IMR-90 (cell line): ENCODE measurements around the gene ADAMTS14. TPM values are rescaled to one million over a fixed set of nuclear protein-coding genes. Genes with fewer than 3 reads are reported as not detected.
A peak's percentile ranks its signal among the peaks of the same experiment; 100 is the strongest.

Experiments
- ATAC-seq: fragments of 200-7000 bp; cut with Tn5 transposase; 2 replicates; pipeline ENCODE4 v1.9.1; 2020; ENCODE audit warnings: low read depth, mild to moderate bottlenecking, moderate library complexity
- BruUV-seq: library from RNA; stranded (reverse); fragments of 400-500 nt; replicated peaks from 2 replicates; lab custom pipeline; 2021; lab: Mats Ljungman, UMichigan
- CTCF ChIA-PET: fragments of 300-600 bp; formaldehyde crosslinking; extraction: SDS; loops from one replicate; lab custom pipeline; 2021; ENCODE audit warnings: antibody characterized with exemption; lab: Yijun Ruan, JAX
- POLR2A ChIA-PET: fragments of 300-600 bp; sonication (Branson Sonifier 250); formaldehyde crosslinking; loops from one replicate; lab custom pipeline; 2022; ENCODE audit warnings: antibody characterized with exemption; ENCODE audit not compliant: unreplicated experiment; lab: Charles Lee
- DNase-seq: peaks from one replicate; pipeline ENCODE4 v3.0.0; 2013
- H2AFZ ChIP-seq: replicated peaks from 2 replicates; pipeline ENCODE3; 2013; ENCODE audit warnings: low read length, mild to moderate bottlenecking; ENCODE audit not compliant: poor library complexity
- H2AK5ac ChIP-seq: 2 replicates; pipeline ENCODE4 v1.6.1; 2013; ENCODE audit warnings: low read depth, low read length, inconsistent platforms
- H2AK9ac ChIP-seq: replicated peaks from 2 replicates; pipeline ENCODE3; 2013; ENCODE audit warnings: mild to moderate bottlenecking, low read depth, low read length, moderate library complexity; ENCODE audit not compliant: poor library complexity
- H2BK120ac ChIP-seq: 2 replicates; pipeline ENCODE4 v1.6.1; 2013; ENCODE audit warnings: low read depth, low read length, inconsistent platforms
- H2BK15ac ChIP-seq: 3 replicates; pipeline ENCODE4 v1.6.1; 2013; ENCODE audit warnings: low read depth, low read length, inconsistent platforms
- H2BK20ac ChIP-seq: 2 replicates; pipeline ENCODE4 v1.6.1; 2013; ENCODE audit warnings: low read depth, mild to moderate bottlenecking, inconsistent platforms, low read length, moderate library complexity
- H2BK5ac ChIP-seq: 2 replicates; pipeline ENCODE4 v1.6.1; 2013; ENCODE audit warnings: mild to moderate bottlenecking, low read depth, low read length, inconsistent platforms; ENCODE audit not compliant: poor library complexity, severe bottlenecking
- H3K14ac ChIP-seq: replicated peaks from 2 replicates; pipeline ENCODE4 v1.6.1; 2013; ENCODE audit warnings: low read depth, low read length, inconsistent platforms
- H3K18ac ChIP-seq: 2 replicates; pipeline ENCODE4 v1.6.1; 2013; ENCODE audit warnings: low read depth, low read length, control low read depth
- H3K23ac ChIP-seq: 2 replicates; pipeline ENCODE4 v1.6.1; 2013; ENCODE audit warnings: low read depth, low read length, inconsistent platforms
- H3K27ac ChIP-seq: 2 replicates; pipeline ENCODE4 v1.5.1; 2013; ENCODE audit warnings: mild to moderate bottlenecking, control low read depth, low read length; ENCODE audit not compliant: insufficient read depth
- H3K27me3 ChIP-seq: 2 replicates; pipeline ENCODE4 v1.6.1; 2013; ENCODE audit warnings: low read length; ENCODE audit not compliant: control insufficient read depth, insufficient read depth
- H3K36me3 ChIP-seq: 2 replicates; pipeline ENCODE4 v1.6.1; 2013; ENCODE audit warnings: low read length, mixed read lengths; ENCODE audit not compliant: control insufficient read depth, insufficient read depth
- H3K4ac ChIP-seq: 2 replicates; pipeline ENCODE4 v1.6.1; 2013; ENCODE audit warnings: low read depth, low read length, inconsistent platforms
- H3K4me1 ChIP-seq: 2 replicates; pipeline ENCODE4 v1.6.1; 2013; ENCODE audit warnings: low read length, mixed read lengths; ENCODE audit not compliant: control insufficient read depth, insufficient read depth
- H3K4me2 ChIP-seq: 2 replicates; pipeline ENCODE4 v1.6.1; 2013; ENCODE audit warnings: low read depth, mild to moderate bottlenecking, control low read depth, low read length, moderate library complexity
- H3K4me3 ChIP-seq: 2 replicates; pipeline ENCODE4 v1.5.1; 2013; ENCODE audit warnings: low read depth, mild to moderate bottlenecking, control low read depth, low read length, moderate library complexity; ENCODE audit not compliant: insufficient read depth
- H3K56ac ChIP-seq: 2 replicates; pipeline ENCODE4 v1.6.1; 2013; ENCODE audit warnings: low read length, inconsistent platforms; ENCODE audit not compliant: insufficient read depth; ENCODE audit errors: extremely low read depth
- H3K79me1 ChIP-seq, 2 experiments: 2 replicates each; pipeline ENCODE4 v1.6.1; 2013; ENCODE audit warnings: low read length in 2 of 2, inconsistent platforms in 1 of 2, low read depth in 1 of 2
- H3K9ac ChIP-seq: 2 replicates; pipeline ENCODE4 v1.6.1; 2013; ENCODE audit warnings: low read depth, low read length, control low read depth
- H3K9me1 ChIP-seq: 2 replicates; pipeline ENCODE4 v1.6.1; 2013; ENCODE audit warnings: low read length, inconsistent platforms; ENCODE audit not compliant: insufficient read depth
- H3K9me3 ChIP-seq: 2 replicates; pipeline ENCODE4 v1.6.1; 2013; ENCODE audit warnings: low read length; ENCODE audit not compliant: control insufficient read depth, insufficient read depth
- H4K20me1 ChIP-seq: 2 replicates; pipeline ENCODE4 v1.6.1; 2013; ENCODE audit warnings: low read length, inconsistent platforms; ENCODE audit not compliant: insufficient read depth
- H4K5ac ChIP-seq: 2 replicates; pipeline ENCODE4 v1.6.1; 2013; ENCODE audit warnings: mild to moderate bottlenecking, low read depth, low read length, control low read depth
- H4K8ac ChIP-seq, 2 experiments: 2 replicates each; pipeline ENCODE4 v1.6.1; 2013; ENCODE audit warnings: low read depth in 2 of 2, low read length in 2 of 2, control low read depth in 1 of 2, inconsistent platforms in 1 of 2
- H4K91ac ChIP-seq: 2 replicates; pipeline ENCODE4 v1.6.1; 2013; ENCODE audit warnings: low read depth, low read length, inconsistent platforms; ENCODE audit not compliant: insufficient read depth
- CHD1 ChIP-seq: IDR thresholded peaks from 2 replicates; pipeline ENCODE4 v1.6.1; 2012; ENCODE audit warnings: low read depth, low read length, improper control_type of control experiment
- FOS ChIP-seq: fragments of 150-350 bp; IDR thresholded peaks from 2 replicates; pipeline ENCODE4 v1.6.1; 2016; ENCODE audit warnings: low read depth, low read length
- MAFK ChIP-seq: IDR thresholded peaks from 2 replicates; pipeline ENCODE4 v1.6.1; 2012; ENCODE audit warnings: low read depth, low read length, improper control_type of control experiment
- NFE2L2 ChIP-seq: fragments of 150-350 bp; IDR thresholded peaks from 2 replicates; pipeline ENCODE4 v1.6.1; 2016; ENCODE audit warnings: low read depth, mild to moderate bottlenecking, low read length
- POLR2A ChIP-seq: IDR thresholded peaks from 2 replicates; pipeline ENCODE4 v1.6.1; 2012; ENCODE audit warnings: mild to moderate bottlenecking, low read depth, low read length
- RAD21 ChIP-seq: IDR thresholded peaks from 2 replicates; pipeline ENCODE4 v1.6.1; 2012; ENCODE audit warnings: low read length, improper control_type of control experiment
- RFX5 ChIP-seq: IDR thresholded peaks from 2 replicates; pipeline ENCODE4 v1.8.0; 2012; ENCODE audit warnings: low read depth, mild to moderate bottlenecking, low read length, moderate library complexity
- SMC3 ChIP-seq: fragments of 150-350 bp; IDR thresholded peaks from 2 replicates; pipeline ENCODE4 v1.6.1; 2016; ENCODE audit warnings: low read depth, mild to moderate bottlenecking, antibody characterized with exemption, low read length, moderate library complexity
- WGBS, 2 experiments: methylation state at CpG; one replicate each; pipeline versions ENCODE4 v1.1.5 to v1.1.7; 2013; ENCODE audit warnings: missing lambda C conversion rate in 2 of 2; ENCODE audit not compliant: insufficient read length in 1 of 2; ENCODE audit errors: extremely low coverage in 2 of 2; 5-methylcytosine and 5-hydroxymethylcytosine counted together
- dilution Hi-C: fragments of 300-500 bp; cut with HindIII; formaldehyde crosslinking; loops from one replicate; pipeline ENCODE4 v1.14.3; 2018; ENCODE audit warnings: low sequenced_read_pairs; ENCODE audit not compliant: unreplicated experiment
- in situ Hi-C: fragments of 300-500 bp; cut with MboI; formaldehyde crosslinking; loops from 3 replicates; pipeline ENCODE4 v1.14.3; 2019; ENCODE audit warnings: low sequenced_read_pairs, inconsistent platforms, mixed read lengths
- intact Hi-C: fragments of 100-400 bp; cut with micrococcal nuclease; formaldehyde crosslinking; loops from 2 replicates; pipeline ENCODE4 v1.10.0; 2022
- polyA plus RNA-seq, 3 experiments: library from polyadenylated mRNA; depleted of rRNA; stranded (reverse); fragments of >200 nt; gene quantifications; 2 replicates each; pipeline ENCODE4 v1.2.3, GENCODE V29; 2012; ENCODE audit warnings: low replicate concordance in 1 of 3
- total RNA-seq: library from RNA; depleted of rRNA; stranded (reverse); fragments of >200 nt; gene quantifications from 2 replicates; pipeline ENCODE4 v1.2.3, GENCODE V29; 2012
- TF ChIP-seq, protein P1 (sequence below): fragments of 150-350 bp; IDR thresholded peaks from 2 replicates; pipeline ENCODE4 v1.6.1; 2016; ENCODE audit warnings: low read depth, mild to moderate bottlenecking, low read length, moderate library complexity, borderline replicate concordance
- TF ChIP-seq, protein P2 (sequence below): fragments of 150-350 bp; IDR thresholded peaks from 2 replicates; pipeline ENCODE4 v1.6.1; 2017; ENCODE audit warnings: mild to moderate bottlenecking, antibody characterized with exemption, low read length, low read depth
- TF ChIP-seq, protein P3 (sequence below): conservative IDR thresholded peaks from 2 replicates; pipeline ENCODE4 v1.5.1; 2012; ENCODE audit warnings: mild to moderate bottlenecking, low read depth, low read length, improper control_type of control experiment

Gene ADAMTS14
- total and polyA plus RNA-seq, 2 of the 4 experiments (the other 2 are of a cell fraction): under 0.01 to 0.31 TPM

- in situ Hi-C loops: no loop called here
- Histone ChIP-seq H3K9ac (no peak overlapping the region), H3K27ac (no peak overlapping the region), H4K91ac (no peak overlapping the region), H2BK5ac (no peak overlapping the region), H2AK9ac (no peak overlapping the region), H2BK20ac (no peak overlapping the region), H3K4me2 (no peak overlapping the region), H3K36me3 (no peaks in the 10 kb centered on the region), H3K23ac (no peak overlapping the region), H4K20me1 (no peaks in the 10 kb centered on the region), H3K27me3 (peaks cover 7% of the 10 kb centered on the region), H2BK120ac (no peak overlapping the region), H4K5ac (no peak overlapping the region), H3K9me1 (no peaks in the 10 kb centered on the region), H3K14ac (no peak overlapping the region), H4K8ac (no peak overlapping the region), H3K4me1 (no peaks in the 10 kb centered on the region), H3K9me3 (no peaks in the 10 kb centered on the region), H3K18ac (no peak overlapping the region), H2BK15ac (no peak overlapping the region), H3K4ac (no peak overlapping the region), H3K4me3 (no peak overlapping the region), H3K56ac (no peak overlapping the region), H2AFZ (no peak overlapping the region), H3K79me1 (no peaks in the 10 kb centered on the region), H2AK5ac (no peak overlapping the region)
- POLR2A ChIA-PET: no interaction called here
- 94% methylated on average over 2 of the region's 15 CpGs; no CpG with 5 or more reads in 1 of the 2 experiments for WGBS, 2 experiments
- peak; percentile 48; the same call in 1 of the 2 replicates for ATAC-seq
- peak; percentile 6 for DNase-seq
- dilution Hi-C loops: no loop called here
- CTCF ChIA-PET: interaction anchor here (0.9 to 1.1 kb wide), 2 partner anchors 73 to 205 kb away, joined by 3 read pairs; no protein-coding TSS in a partner anchor
- BruUV-seq: no TSS peak
- intact Hi-C loops: no loop called here
- TF ChIP-seq MAFK: no peak
- TF ChIP-seq FOS: no peak
- TF ChIP-seq RFX5: no peak
- TF ChIP-seq, protein P1, sequence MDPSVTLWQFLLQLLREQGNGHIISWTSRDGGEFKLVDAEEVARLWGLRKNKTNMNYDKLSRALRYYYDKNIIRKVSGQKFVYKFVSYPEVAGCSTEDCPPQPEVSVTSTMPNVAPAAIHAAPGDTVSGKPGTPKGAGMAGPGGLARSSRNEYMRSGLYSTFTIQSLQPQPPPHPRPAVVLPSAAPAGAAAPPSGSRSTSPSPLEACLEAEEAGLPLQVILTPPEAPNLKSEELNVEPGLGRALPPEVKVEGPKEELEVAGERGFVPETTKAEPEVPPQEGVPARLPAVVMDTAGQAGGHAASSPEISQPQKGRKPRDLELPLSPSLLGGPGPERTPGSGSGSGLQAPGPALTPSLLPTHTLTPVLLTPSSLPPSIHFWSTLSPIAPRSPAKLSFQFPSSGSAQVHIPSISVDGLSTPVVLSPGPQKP: no peak
- no peak for TF ChIP-seq SMC3
- TF ChIP-seq NFE2L2: no peak
- TF ChIP-seq, protein P2, sequence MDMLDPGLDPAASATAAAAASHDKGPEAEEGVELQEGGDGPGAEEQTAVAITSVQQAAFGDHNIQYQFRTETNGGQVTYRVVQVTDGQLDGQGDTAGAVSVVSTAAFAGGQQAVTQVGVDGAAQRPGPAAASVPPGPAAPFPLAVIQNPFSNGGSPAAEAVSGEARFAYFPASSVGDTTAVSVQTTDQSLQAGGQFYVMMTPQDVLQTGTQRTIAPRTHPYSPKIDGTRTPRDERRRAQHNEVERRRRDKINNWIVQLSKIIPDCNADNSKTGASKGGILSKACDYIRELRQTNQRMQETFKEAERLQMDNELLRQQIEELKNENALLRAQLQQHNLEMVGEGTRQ: no peak
- TF ChIP-seq, protein P3, sequence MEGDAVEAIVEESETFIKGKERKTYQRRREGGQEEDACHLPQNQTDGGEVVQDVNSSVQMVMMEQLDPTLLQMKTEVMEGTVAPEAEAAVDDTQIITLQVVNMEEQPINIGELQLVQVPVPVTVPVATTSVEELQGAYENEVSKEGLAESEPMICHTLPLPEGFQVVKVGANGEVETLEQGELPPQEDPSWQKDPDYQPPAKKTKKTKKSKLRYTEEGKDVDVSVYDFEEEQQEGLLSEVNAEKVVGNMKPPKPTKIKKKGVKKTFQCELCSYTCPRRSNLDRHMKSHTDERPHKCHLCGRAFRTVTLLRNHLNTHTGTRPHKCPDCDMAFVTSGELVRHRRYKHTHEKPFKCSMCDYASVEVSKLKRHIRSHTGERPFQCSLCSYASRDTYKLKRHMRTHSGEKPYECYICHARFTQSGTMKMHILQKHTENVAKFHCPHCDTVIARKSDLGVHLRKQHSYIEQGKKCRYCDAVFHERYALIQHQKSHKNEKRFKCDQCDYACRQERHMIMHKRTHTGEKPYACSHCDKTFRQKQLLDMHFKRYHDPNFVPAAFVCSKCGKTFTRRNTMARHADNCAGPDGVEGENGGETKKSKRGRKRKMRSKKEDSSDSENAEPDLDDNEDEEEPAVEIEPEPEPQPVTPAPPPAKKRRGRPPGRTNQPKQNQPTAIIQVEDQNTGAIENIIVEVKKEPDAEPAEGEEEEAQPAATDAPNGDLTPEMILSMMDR: no peak
- no peak for TF ChIP-seq POLR2A
- no peak for TF ChIP-seq CHD1
- TF ChIP-seq RAD21: no peak
Observed at GRCh38 chr10:70753841-70754621, 81.7 kb downstream of the ADAMTS14 start.
